ENCODE results near the gene ATL1.

DNA sequence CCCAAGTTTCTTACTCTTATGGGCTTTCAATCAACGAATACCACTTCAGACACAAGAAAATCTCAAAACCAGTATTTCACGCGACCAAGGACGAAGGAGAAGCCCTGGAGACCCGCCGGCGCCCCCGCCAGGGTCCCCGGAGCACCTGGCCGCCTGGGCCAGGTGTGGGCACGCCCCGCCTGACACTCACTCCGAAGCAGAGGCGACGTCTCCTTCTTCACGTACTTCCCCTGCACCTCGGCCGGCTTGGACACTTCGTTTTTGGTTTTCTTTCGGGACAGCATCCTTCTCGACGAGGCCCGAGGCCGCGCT is 107.7 kb downstream of the ATL1 start:
- no peak for TF ChIP-seq EZH2 (IDR thresholded peaks at IDR 0.05; ENCODE audit: borderline replicate concordance)
- TF ChIP-seq, protein P1, sequence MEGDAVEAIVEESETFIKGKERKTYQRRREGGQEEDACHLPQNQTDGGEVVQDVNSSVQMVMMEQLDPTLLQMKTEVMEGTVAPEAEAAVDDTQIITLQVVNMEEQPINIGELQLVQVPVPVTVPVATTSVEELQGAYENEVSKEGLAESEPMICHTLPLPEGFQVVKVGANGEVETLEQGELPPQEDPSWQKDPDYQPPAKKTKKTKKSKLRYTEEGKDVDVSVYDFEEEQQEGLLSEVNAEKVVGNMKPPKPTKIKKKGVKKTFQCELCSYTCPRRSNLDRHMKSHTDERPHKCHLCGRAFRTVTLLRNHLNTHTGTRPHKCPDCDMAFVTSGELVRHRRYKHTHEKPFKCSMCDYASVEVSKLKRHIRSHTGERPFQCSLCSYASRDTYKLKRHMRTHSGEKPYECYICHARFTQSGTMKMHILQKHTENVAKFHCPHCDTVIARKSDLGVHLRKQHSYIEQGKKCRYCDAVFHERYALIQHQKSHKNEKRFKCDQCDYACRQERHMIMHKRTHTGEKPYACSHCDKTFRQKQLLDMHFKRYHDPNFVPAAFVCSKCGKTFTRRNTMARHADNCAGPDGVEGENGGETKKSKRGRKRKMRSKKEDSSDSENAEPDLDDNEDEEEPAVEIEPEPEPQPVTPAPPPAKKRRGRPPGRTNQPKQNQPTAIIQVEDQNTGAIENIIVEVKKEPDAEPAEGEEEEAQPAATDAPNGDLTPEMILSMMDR (IDR thresholded peaks at IDR 0.05; ENCODE audit: poor library complexity), result no peak
- no peak for TF ChIP-seq EZH2phosphoT487 (IDR thresholded peaks at IDR 0.05; ENCODE audit: low read depth, severe bottlenecking, unreplicated experiment)
